Upper lobe of left lung (tissue), 6 donors: ENCODE measurements around the gene MARS1. TPM values are rescaled to one million over a fixed set of nuclear protein-coding genes. Genes with fewer than 3 reads are reported as not detected.

Experiments
- ATAC-seq, 2 donors: fragments of 200-7000 bp; cut with Tn5 transposase; one replicate each; pipeline ENCODE4 v1.9.1; 2022; ENCODE audit warnings: mild to moderate bottlenecking in 2 of 2, moderate library complexity in 2 of 2; ENCODE audit not compliant: low FRiP score in 2 of 2
- DNase-seq, 2 donors: peaks; one replicate each; pipeline ENCODE4 v3.0.0-alpha.2; 2019 to 2020
- H3K27ac ChIP-seq, 4 donors: fragments of 200-600 bp; sonication (generic); one replicate each; pipeline ENCODE4 v1.5.1; 2016 to 2019
- H3K27me3 ChIP-seq, 4 donors: fragments of 200-600 bp; sonication (generic); one replicate each; pipeline ENCODE4 v1.5.1; 2017 to 2019
- H3K36me3 ChIP-seq, 4 donors: fragments of 200-600 bp; sonication (generic); one replicate each; pipeline ENCODE4 v1.5.1; 2016 to 2019
- H3K4me1 ChIP-seq, 4 donors: fragments of 200-600 bp; sonication (generic); one replicate each; pipeline ENCODE4 v1.5.1; 2018 to 2019
- H3K4me3 ChIP-seq, 4 donors: fragments of 200-600 bp; sonication (generic); one replicate each; pipeline ENCODE4 v1.5.1; 2017 to 2019; ENCODE audit warnings: mild to moderate bottlenecking in 2 of 4, moderate library complexity in 1 of 4
- H3K9me3 ChIP-seq, 4 donors: fragments of 200-600 bp; sonication (generic); one replicate each; pipeline ENCODE4 v1.5.1; 2018 to 2019
- CTCF ChIP-seq, 6 experiments: fragments of 450-650 bp in 4 of 6; fragments of 200-600 bp in 2 of 6; sonication (generic) in 2 of 6; IDR thresholded peaks; one replicate each; pipeline ENCODE4 v1.5.1; 2016 to 2019; ENCODE audit warnings: antibody characterized with exemption in 6 of 6
- EP300 ChIP-seq, 4 donors: sonication (generic); formaldehyde crosslinking; IDR thresholded peaks; one replicate each; pipeline ENCODE4 v1.5.1; 2017; ENCODE audit warnings: antibody characterized with exemption in 4 of 4, control low read depth in 2 of 4
- POLR2A ChIP-seq, 4 donors: fragments of 450-650 bp; IDR thresholded peaks; one replicate each; pipeline ENCODE4 v1.5.1; 2016 to 2017; ENCODE audit warnings: antibody characterized with exemption in 4 of 4, mild to moderate bottlenecking in 2 of 4
- POLR2AphosphoS5 ChIP-seq, 2 donors: sonication (generic); formaldehyde crosslinking; IDR thresholded peaks; one replicate each; pipeline ENCODE4 v1.5.1; 2017; ENCODE audit warnings: antibody characterized with exemption in 2 of 2
- WGBS, 2 donors: methylation state at CpG; one replicate each; pipeline ENCODE4 v1.1.5; 2017 to 2018; 5-methylcytosine and 5-hydroxymethylcytosine counted together
- total RNA-seq, 6 donors: library from RNA; depleted of rRNA in 4 of 6; stranded (reverse); fragments of >200 nt in 4 of 6; gene quantifications; one replicate each; pipeline versions ENCODE4 v1.1.0 to v1.2.1, GENCODE V29; 2016 to 2021
- donor health status: DM: no; HTN: no; CAD: no; lungs with moderate emphysema.
- donor health status: DM: no; HTN: yes; CAD: no; lungs with severe emphysema.

MARS1 gene
- total RNA-seq, 6 donors from 2014 or later = 73.9 to 189 (median 101) TPM

GRCh38 chr12:57474862-57475261 is 13.0 kb upstream of the MARS1 start:
- TF ChIP-seq POLR2AphosphoS5 (IDR thresholded peaks at IDR 0.05) (no peak), EP300 (IDR thresholded peaks at IDR 0.05) (no peak)
- Histone ChIP-seq H3K4me1 (peaks cover 13 to 37% (median 25%) of the 10 kb centered on the region in 4 donors), H3K4me3 (peak overlapping the region in 1 of 4 donors; percentile 54), H3K9me3 (no peaks in the 10 kb centered on the region), H3K27ac (no peak overlapping the region), H3K27me3 (peaks cover 0 to 24% (median 6%) of the 10 kb centered on the region in 4 donors), H3K36me3 (peaks cover 0 to 4% (median 1%) of the 10 kb centered on the region in 4 donors)
- 80 to 81% methylated on average over 7 of the region's 7 CpGs for WGBS, 2 donors
- ATAC-seq (no peak), DNase-seq (no peak)

- no peak for TF ChIP-seq CTCF (IDR thresholded peaks at IDR 0.05)
- TF ChIP-seq POLR2AphosphoS5 (IDR thresholded peaks at IDR 0.05) = no peak
- TF ChIP-seq POLR2A (IDR thresholded peaks at IDR 0.05) = no peak
- no peak for TF ChIP-seq EP300 (IDR thresholded peaks at IDR 0.05)
- ATAC-seq = peak in 1 of 2 donors; percentile 42
- Histone ChIP-seq H3K36me3 (peaks cover 0 to 3% (median 0%) of the 10 kb centered on the region in 4 donors), H3K4me1 (peaks cover 14 to 37% (median 25%) of the 10 kb centered on the region in 4 donors), H3K27ac (peak overlapping the region in 3 of 4 donors; percentile 75 to 90 (median 87)), H3K4me3 (peak overlapping the region in 3 of 4 donors; percentile 40 to 54 (median 50)), H3K27me3 (peaks cover 0 to 24% (median 6%) of the 10 kb centered on the region in 4 donors), H3K9me3 (no peaks in the 10 kb centered on the region)
- DNase-seq = peak in 1 of 2 donors; percentile 89
- WGBS, 2 donors = 21 to 29% methylated on average over 40 to 77 of the region's 84 CpGs
Measured at GRCh38 chr12:57475271-57476161, 12.4 kb upstream of the MARS1 start.

- peak overlapping the region; percentile 75 to 90 (median 82) for H3K27ac ChIP-seq
- peaks cover 16 to 37% (median 25%) of the 10 kb centered on the region in 4 donors for H3K4me1 ChIP-seq
- peak; percentile 65 to 86 for DNase-seq
- peaks cover 0 to 3% (median 0%) of the 10 kb centered on the region in 4 donors for H3K36me3 ChIP-seq
- 12 to 13% methylated on average over 28 to 29 of the region's 29 CpGs for WGBS, 2 donors
- no peaks in the 10 kb centered on the region for H3K9me3 ChIP-seq
- H3K4me3 ChIP-seq = peak overlapping the region in 3 of 4 donors; percentile 40 to 54 (median 50)
- peak; percentile 40 to 56 for ATAC-seq
- peaks cover 0 to 24% (median 6%) of the 10 kb centered on the region in 4 donors for H3K27me3 ChIP-seq
- TF ChIP-seq POLR2A (IDR thresholded peaks at IDR 0.05) = no peak
- TF ChIP-seq POLR2AphosphoS5 (IDR thresholded peaks at IDR 0.05) = no peak
- no peak for TF ChIP-seq EP300 (IDR thresholded peaks at IDR 0.05)
- TF ChIP-seq CTCF (IDR thresholded peaks at IDR 0.05) = peak in 5 of 6 experiments; percentile 34 to 57 (median 48)
Measured at GRCh38 chr12:57476162-57476992, 11.5 kb upstream of the MARS1 start.

- Histone ChIP-seq H3K4me3 (peak overlapping the region in 3 of 4 donors; percentile 40 to 54 (median 50)), H3K36me3 (peaks cover 0 to 3% (median 0%) of the 10 kb centered on the region in 4 donors), H3K27ac (peak overlapping the region; percentile 75 to 90 (median 82)), H3K4me1 (peaks cover 16 to 37% (median 25%) of the 10 kb centered on the region in 4 donors), H3K9me3 (no peaks in the 10 kb centered on the region), H3K27me3 (peaks cover 0 to 24% (median 6%) of the 10 kb centered on the region in 4 donors)
- ATAC-seq (no peak), DNase-seq (no peak)
- WGBS, 2 donors = 55 to 57% methylated on average over 15 of the region's 15 CpGs
- TF ChIP-seq CTCF (IDR thresholded peaks at IDR 0.05) (no peak), POLR2AphosphoS5 (IDR thresholded peaks at IDR 0.05) (no peak), POLR2A (IDR thresholded peaks at IDR 0.05) (no peak), EP300 (IDR thresholded peaks at IDR 0.05) (no peak)
Measured at GRCh38 chr12:57476993-57477709, 10.7 kb upstream of the MARS1 start.
